Activated CD4-positive, alpha-beta T cell treated with anti-CD3 and anti-CD28 coated beads for 36 hours (primary cell): ENCODE measurements around the gene CIDEB. TPM values are rescaled to one million over a fixed set of nuclear protein-coding genes. Genes with fewer than 3 reads are reported as not detected.

Experiments
- ATAC-seq: fragments of 200-7000 bp; cut with Tn5 transposase; one replicate; pipeline ENCODE4 v1.10.0; 2021; ENCODE audit warnings: mild to moderate bottlenecking, moderate library complexity
- CTCF ChIA-PET: fragments of 350-600 bp; sonication (Branson Sonifier 250); formaldehyde crosslinking; loops from one replicate; lab custom pipeline; 2021; ENCODE audit warnings: antibody characterized with exemption; lab: Charles Lee
- POLR2A ChIA-PET: fragments of 350-600 bp; sonication (Branson Sonifier 250); formaldehyde crosslinking; loops from one replicate; lab custom pipeline; 2021; ENCODE audit warnings: antibody characterized with exemption, inconsistent platforms; lab: Charles Lee
- DNase-seq: peaks from one replicate; pipeline ENCODE4 v3.0.0-alpha.2; 2020
- H3K27ac Mint-ChIP-seq: one replicate; pipeline ENCODE4 v1.8.0; 2021; ENCODE audit warnings: mixed read lengths
- H3K27me3 Mint-ChIP-seq: one replicate; pipeline ENCODE4 v1.8.0; 2021; ENCODE audit warnings: mixed read lengths
- H3K36me3 Mint-ChIP-seq: one replicate; pipeline ENCODE4 v1.8.0; 2021; ENCODE audit warnings: low read depth, mixed read lengths
- H3K4me1 Mint-ChIP-seq: one replicate; pipeline ENCODE4 v1.8.0; 2021; ENCODE audit warnings: mixed read lengths
- H3K4me3 Mint-ChIP-seq: one replicate; pipeline ENCODE4 v1.8.0; 2021; ENCODE audit warnings: mild to moderate bottlenecking, moderate library complexity, mixed read lengths
- H3K9me3 Mint-ChIP-seq: one replicate; pipeline ENCODE4 v1.8.0; 2021; ENCODE audit warnings: low read depth, mixed read lengths
- intact Hi-C, 2 experiments: fragments of 100-400 bp; cut with DNase I in 1 of 2; cut with micrococcal nuclease in 1 of 2; formaldehyde crosslinking; loops; one replicate each; pipeline versions ENCODE4 v1.14.2 to v1.15.1; 2022 to 2024; cut with DNase I, micrococcal nuclease
- total RNA-seq, 2 experiments: library from RNA; stranded (reverse); gene quantifications; one replicate each; pipeline ENCODE4 v1.2.3, GENCODE V29; 2021

Gene CIDEB
- total RNA-seq, 2 experiments from 2014 or later = 11.1 to 14.0 TPM

DNA sequence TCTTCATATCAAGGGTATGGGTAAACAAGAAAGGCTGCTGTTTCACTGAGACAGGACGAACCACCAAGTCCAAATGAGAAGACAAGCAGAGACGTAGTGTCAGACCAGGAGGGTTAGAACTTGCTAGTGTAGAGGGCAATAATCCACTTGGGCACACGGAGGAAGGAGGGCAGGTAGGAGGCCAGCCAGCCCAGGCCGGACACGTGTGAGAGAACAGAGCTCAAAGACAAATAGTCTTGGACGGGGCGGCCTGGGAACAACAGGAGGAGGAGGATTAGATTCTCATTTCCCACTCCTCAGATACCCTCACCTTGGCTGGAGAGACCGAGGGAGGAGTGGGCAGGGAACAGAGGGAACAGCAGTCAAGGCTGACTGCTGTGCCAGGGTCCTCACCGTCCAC, 17.0 kb downstream of the CIDEB start:
- H3K27me3 Mint-ChIP-seq = no peaks in the 10 kb centered on the region
- peaks cover 29% of the 10 kb centered on the region for H3K4me1 Mint-ChIP-seq
- intact Hi-C loops = no loop called here
- no peaks in the 10 kb centered on the region for H3K9me3 Mint-ChIP-seq
- peaks cover 31% of the 10 kb centered on the region for H3K36me3 Mint-ChIP-seq
- H3K27ac Mint-ChIP-seq = no peak overlapping the region
- POLR2A ChIA-PET = interaction anchor here (1.0 to 1.5 kb wide), 2 partner anchors 13 to 48 kb away, joined by 3 to 10 read pairs; partner anchors contain the start of gene TINF2
- ATAC-seq (no peak), DNase-seq (no peak)
- no peak overlapping the region for H3K4me3 Mint-ChIP-seq
- CTCF ChIA-PET = interaction anchor here (0.9 to 4.2 kb wide), 12 partner anchors 9 to 183 kb away, joined by 3 to 36 read pairs (median 6); partner anchors contain the start of genes CIDEB, DHRS1, LTB4R2 and MDP1

DNA sequence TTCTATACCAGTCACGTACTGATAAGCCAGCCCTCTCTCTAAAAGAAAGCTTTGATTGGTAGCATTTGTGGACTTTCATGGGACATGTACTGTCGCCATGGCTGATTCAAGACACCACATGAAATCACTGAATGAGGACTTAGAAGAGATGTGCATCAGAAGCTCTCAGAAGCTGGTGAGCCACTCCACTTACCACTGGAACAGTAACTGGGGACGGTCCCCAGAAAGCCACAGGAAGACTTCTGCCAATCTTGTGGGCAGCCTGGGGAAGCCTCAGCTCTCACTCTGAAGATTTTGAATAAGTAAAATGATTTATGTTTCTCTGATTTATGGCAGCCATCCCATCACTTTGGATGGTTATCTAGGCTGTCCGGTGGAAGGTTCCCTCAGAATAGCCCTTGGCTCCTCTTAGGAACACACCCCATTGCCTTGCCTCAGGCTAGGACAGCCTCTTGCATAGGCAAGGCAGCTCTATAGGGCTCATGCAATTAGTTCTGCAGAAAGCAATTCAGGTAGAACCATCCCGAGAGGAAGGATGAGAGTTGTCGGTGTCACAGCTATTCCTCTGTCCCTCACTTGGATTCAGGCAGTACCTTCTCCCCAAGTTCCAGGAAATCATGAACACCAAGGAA, 18.0 kb downstream of the CIDEB start:
- CTCF ChIA-PET = interaction anchor here (0.9 to 4.2 kb wide), 13 partner anchors 10 to 182 kb away, joined by 3 to 36 read pairs (median 5); partner anchors contain the start of genes CIDEB, DHRS1, IPO4 and MDP1
- Mint-ChIP-seq H3K36me3 (peaks cover 31% of the 10 kb centered on the region), H3K9me3 (no peaks in the 10 kb centered on the region), H3K27ac (peak overlapping the region; percentile 25), H3K4me1 (peaks cover 28% of the 10 kb centered on the region), H3K27me3 (no peaks in the 10 kb centered on the region), H3K4me3 (peak overlapping the region; percentile 21)
- POLR2A ChIA-PET = interaction anchor here (0.9 to 1.5 kb wide), 6 partner anchors 11 to 142 kb away, joined by 3 to 10 read pairs (median 5); partner anchors contain the start of genes LTB4R2, RABGGTA and TINF2
- DNase-seq (peak; percentile 88), ATAC-seq (peak; percentile 99)
- intact Hi-C loops = loop anchor here (1.0 kb wide), 3 partner anchors 8 to 15 kb away; no protein-coding TSS in a partner anchor

DNA sequence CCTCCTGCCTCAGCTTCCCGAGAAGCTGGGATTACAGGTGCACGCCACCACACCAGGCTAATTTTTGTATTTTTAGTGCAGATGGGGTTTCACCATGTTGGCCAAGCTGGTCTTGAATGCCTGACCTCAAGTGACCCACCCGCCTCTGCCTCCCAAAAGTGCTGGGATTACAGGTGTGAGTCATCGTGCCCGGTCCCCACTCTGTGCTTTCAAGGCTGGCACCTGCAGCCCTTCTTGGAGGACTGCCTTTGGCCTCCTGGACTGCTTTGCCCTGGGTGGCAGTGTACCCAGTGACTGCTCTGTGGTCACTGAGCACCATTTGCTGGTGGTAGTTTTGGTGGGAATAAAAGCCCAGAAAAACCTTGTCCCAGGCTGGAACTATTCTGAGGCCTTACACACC, 20.8 kb downstream of the CIDEB start:
- Mint-ChIP-seq H3K27ac (no peak overlapping the region), H3K9me3 (no peaks in the 10 kb centered on the region), H3K4me3 (no peak overlapping the region), H3K27me3 (no peaks in the 10 kb centered on the region), H3K4me1 (peaks cover 28% of the 10 kb centered on the region), H3K36me3 (peaks cover 19% of the 10 kb centered on the region)
- intact Hi-C loops = no loop called here
- DNase-seq (no peak), ATAC-seq (no peak)
- ChIA-PET POLR2A (no interaction called here), CTCF (interaction anchor here (0.9 kb wide), 1 partner anchor 10 kb away, joined by 3 read pairs; no protein-coding TSS in a partner anchor)

DNA sequence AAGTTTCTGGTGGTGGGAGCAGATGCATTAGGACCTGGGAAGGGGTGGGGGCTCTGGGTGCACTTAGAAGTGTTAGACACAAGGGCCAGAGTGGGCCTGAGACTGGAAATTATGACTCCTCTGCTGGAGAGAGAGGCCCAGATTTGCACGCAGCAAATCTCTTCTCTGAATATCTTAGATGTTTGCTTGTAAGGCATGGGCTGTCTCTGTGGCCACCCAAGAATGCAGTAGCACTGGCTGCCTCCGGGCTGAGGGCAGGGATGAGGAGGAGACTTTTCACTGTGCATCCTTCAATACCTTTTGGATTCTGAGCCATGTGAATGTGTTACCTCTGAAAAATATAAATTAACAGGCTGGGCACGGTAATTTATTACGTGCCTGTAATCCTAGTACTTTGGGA, 22.4 kb downstream of the CIDEB start:
- no peak overlapping the region for H3K27ac Mint-ChIP-seq
- no peak for DNase-seq
- CTCF ChIA-PET = interaction anchor here (1.0 kb wide), 1 partner anchor 23 kb away, joined by 4 read pairs; no protein-coding TSS in a partner anchor
- intact Hi-C loops = no loop called here
- no peak overlapping the region for H3K4me3 Mint-ChIP-seq
- peaks cover 25% of the 10 kb centered on the region for H3K4me1 Mint-ChIP-seq
- H3K36me3 Mint-ChIP-seq = peaks cover 4% of the 10 kb centered on the region
- H3K9me3 Mint-ChIP-seq = no peaks in the 10 kb centered on the region
- POLR2A ChIA-PET = interaction anchor here (0.6 to 0.8 kb wide), 2 partner anchors 65 to 1274 kb away, joined by 5 to 6 read pairs; no protein-coding TSS in a partner anchor
- no peak for ATAC-seq
- no peaks in the 10 kb centered on the region for H3K27me3 Mint-ChIP-seq

DNA sequence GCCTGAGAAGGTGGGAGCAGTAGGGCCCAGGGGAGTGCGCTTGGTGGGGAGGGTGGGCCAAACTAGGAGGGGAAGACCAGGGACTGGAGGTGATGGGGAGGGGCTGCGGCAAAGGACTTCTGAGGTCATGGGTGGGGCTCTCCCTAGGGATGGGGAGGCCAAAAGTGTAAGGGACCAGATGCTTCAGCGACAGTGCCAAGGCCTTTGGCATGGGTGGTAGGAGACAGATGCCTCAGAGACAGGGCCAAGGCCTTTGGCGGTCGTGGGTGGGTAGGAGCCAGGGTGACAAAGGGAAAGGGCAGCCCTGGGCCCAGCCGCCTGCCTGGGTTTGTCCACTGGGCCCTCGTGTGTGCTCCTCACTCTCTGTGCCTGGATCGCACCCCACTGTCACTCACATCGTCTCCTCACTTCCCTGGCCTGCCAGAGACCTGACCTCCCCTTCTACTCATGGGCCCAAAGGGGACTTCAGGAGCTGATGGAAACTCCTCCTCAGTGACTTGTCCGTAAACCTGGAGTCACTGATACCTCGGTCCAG, 23.2 kb downstream of the CIDEB start:
- intact Hi-C loops = no loop called here
- no peak for DNase-seq
- H3K27ac Mint-ChIP-seq = no peak overlapping the region
- no peaks in the 10 kb centered on the region for H3K27me3 Mint-ChIP-seq
- no peaks in the 10 kb centered on the region for H3K9me3 Mint-ChIP-seq
- H3K36me3 Mint-ChIP-seq = peaks cover 1% of the 10 kb centered on the region
- POLR2A ChIA-PET = no interaction called here
- ATAC-seq = no peak
- peaks cover 25% of the 10 kb centered on the region for H3K4me1 Mint-ChIP-seq
- H3K4me3 Mint-ChIP-seq = no peak overlapping the region
- CTCF ChIA-PET = interaction anchor here (1.3 kb wide), 1 partner anchor 13 kb away, joined by 4 read pairs; no protein-coding TSS in a partner anchor

DNA sequence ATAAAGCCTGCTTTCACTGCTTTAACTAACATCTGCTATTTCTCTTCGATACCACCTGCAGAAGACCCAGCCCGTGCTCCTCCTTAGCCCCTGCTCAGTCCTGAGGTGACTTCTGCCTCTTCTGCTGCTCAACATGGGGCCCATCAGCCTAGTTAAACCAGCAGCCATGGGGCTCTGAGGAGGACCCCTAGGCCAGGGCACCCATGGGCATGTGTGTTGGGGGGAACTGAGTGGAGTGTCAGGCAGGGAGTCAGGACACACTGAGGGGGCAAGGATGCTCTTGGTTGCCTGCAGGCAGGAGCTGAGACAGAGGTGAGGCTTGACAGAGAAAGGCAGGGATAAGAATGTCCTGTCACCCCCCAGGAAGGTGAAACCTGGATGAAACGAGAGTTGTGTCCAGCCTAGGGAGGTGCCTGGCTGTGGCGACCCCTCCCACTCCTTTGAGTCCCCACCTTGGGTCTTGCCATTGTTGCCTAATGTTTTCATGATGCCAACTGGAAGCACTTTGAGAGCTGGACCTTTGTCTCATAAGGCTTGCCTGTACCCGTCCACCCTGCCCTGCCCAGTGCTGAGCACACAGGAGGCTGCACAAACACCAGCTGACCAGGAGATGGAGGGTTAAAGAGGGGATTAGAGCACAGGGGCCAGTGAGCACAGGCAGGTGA, 23.8 kb downstream of the CIDEB start:
- no peaks in the 10 kb centered on the region for H3K9me3 Mint-ChIP-seq
- ATAC-seq (no peak), DNase-seq (no peak)
- H3K4me1 Mint-ChIP-seq = peaks cover 25% of the 10 kb centered on the region
- H3K36me3 Mint-ChIP-seq = peaks cover 1% of the 10 kb centered on the region
- peak overlapping the region; percentile 38 for H3K27ac Mint-ChIP-seq
- intact Hi-C loops = no loop called here
- H3K4me3 Mint-ChIP-seq = no peak overlapping the region
- POLR2A ChIA-PET = no interaction called here
- H3K27me3 Mint-ChIP-seq = no peaks in the 10 kb centered on the region
- CTCF ChIA-PET = interaction anchor here (0.8 to 1.4 kb wide), 3 partner anchors 10 to 13 kb away, joined by 4 to 8 read pairs (median 5); partner anchors contain the start of gene RABGGTA

DNA sequence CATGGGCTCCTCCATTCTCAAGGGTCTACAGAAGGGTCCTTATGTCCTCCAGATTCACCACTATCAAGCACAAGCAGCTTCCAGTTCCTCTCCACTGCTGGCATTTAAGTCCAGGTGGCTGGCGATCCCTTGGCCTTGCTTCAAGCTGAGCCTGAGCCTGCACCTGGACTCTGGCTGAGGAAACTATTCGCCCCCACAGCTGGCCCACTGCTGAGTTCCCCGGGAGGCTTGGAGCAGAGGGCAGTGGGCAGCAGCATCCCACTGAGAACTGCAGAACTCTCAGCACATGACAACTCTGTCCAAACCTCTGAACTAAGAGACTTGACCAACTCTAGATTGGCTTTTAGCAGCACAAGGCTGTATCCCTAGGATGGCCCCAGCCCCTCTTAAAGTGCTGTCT, 25.0 kb downstream of the CIDEB start:
- no peaks in the 10 kb centered on the region for H3K27me3 Mint-ChIP-seq
- ChIA-PET CTCF (interaction anchor here (0.7 to 1.4 kb wide), 5 partner anchors 9 to 229 kb away, joined by 3 to 8 read pairs (median 5); partner anchors contain the start of genes RABGGTA and TINF2), POLR2A (no interaction called here)
- DNase-seq (no peak), ATAC-seq (no peak)
- peaks cover 4% of the 10 kb centered on the region for H3K9me3 Mint-ChIP-seq
- H3K27ac Mint-ChIP-seq = no peak overlapping the region
- no peak overlapping the region for H3K4me3 Mint-ChIP-seq
- intact Hi-C loops = no loop called here
- H3K36me3 Mint-ChIP-seq = peaks cover 6% of the 10 kb centered on the region
- H3K4me1 Mint-ChIP-seq = peaks cover 31% of the 10 kb centered on the region

DNA sequence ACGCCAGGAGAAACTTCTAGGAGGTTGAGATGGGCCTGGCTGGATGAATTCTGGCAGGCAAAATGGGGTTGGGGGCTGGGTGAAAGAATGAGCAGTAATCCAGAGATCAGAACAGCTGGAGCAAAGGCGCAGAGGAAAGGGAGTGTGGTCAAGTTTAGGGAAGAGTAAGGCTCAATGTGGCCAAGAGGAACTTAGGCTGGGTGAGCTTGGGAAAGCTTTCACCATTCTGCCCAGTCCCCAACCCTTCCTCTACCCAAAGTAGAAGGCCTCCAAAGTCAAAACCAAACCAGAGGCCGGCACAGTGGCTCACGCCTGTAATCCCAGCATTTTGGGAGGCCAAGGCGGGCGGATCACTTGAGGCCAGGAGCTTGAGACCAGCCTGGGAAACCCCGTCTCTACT, 26.1 kb downstream of the CIDEB start:
- Mint-ChIP-seq H3K4me1 (peaks cover 41% of the 10 kb centered on the region), H3K9me3 (peaks cover 4% of the 10 kb centered on the region), H3K4me3 (no peak overlapping the region), H3K27me3 (no peaks in the 10 kb centered on the region), H3K36me3 (peaks cover 6% of the 10 kb centered on the region), H3K27ac (no peak overlapping the region)
- POLR2A ChIA-PET = interaction anchor here (0.6 kb wide), 1 partner anchor 62 kb away, joined by 3 read pairs; no protein-coding TSS in a partner anchor
- no peak for DNase-seq
- CTCF ChIA-PET = interaction anchor here (1.7 kb wide), 1 partner anchor 53 kb away, joined by 4 read pairs; no protein-coding TSS in a partner anchor
- intact Hi-C loops = no loop called here
- ATAC-seq = no peak

DNA sequence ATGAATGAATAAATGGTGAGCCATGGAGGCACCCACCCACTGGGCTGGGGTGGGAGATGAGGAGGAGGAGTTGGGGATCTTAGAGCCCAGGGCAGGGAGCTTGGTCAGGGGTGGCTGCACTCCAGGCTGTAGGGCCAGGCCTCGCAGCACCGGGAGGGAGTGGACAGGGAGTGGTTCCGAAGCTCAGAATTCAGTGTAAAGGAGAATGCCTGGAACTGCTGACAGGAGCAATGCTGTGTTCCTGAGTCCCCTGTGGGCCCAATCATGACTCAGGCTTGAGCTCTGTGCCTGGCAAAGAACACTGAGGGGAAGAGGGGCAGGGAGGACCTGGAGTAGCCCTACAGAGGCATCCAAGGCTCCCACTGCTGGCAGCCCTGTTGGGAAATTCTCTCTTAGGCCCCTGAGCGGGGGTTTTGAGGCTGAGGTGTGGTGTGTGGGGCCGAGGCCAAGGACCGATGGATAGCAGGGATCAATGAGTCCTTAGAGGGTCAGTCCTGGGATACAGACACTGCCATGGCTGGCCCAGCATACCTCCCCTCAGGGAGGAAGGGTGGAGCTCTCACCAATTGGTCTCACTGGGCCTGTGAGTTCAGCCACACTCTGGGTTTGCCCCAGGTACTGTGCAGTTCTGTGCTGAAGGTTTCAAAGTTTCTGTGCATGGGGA, 26.8 kb downstream of the CIDEB start:
- Mint-ChIP-seq H3K27ac (peak overlapping the region; percentile 89), H3K4me3 (no peak overlapping the region), H3K36me3 (peaks cover 6% of the 10 kb centered on the region), H3K9me3 (peaks cover 4% of the 10 kb centered on the region), H3K27me3 (no peaks in the 10 kb centered on the region), H3K4me1 (peaks cover 43% of the 10 kb centered on the region)
- ATAC-seq (no peak), DNase-seq (no peak)
- CTCF ChIA-PET = interaction anchor here (1.7 to 4.5 kb wide), 6 partner anchors 9 to 52 kb away, joined by 4 to 32 read pairs (median 18); partner anchors contain the start of genes CIDEB, LTB4R2 and TINF2
- intact Hi-C loops = no loop called here
- POLR2A ChIA-PET = interaction anchor here (0.6 kb wide), 1 partner anchor 61 kb away, joined by 3 read pairs; no protein-coding TSS in a partner anchor

DNA sequence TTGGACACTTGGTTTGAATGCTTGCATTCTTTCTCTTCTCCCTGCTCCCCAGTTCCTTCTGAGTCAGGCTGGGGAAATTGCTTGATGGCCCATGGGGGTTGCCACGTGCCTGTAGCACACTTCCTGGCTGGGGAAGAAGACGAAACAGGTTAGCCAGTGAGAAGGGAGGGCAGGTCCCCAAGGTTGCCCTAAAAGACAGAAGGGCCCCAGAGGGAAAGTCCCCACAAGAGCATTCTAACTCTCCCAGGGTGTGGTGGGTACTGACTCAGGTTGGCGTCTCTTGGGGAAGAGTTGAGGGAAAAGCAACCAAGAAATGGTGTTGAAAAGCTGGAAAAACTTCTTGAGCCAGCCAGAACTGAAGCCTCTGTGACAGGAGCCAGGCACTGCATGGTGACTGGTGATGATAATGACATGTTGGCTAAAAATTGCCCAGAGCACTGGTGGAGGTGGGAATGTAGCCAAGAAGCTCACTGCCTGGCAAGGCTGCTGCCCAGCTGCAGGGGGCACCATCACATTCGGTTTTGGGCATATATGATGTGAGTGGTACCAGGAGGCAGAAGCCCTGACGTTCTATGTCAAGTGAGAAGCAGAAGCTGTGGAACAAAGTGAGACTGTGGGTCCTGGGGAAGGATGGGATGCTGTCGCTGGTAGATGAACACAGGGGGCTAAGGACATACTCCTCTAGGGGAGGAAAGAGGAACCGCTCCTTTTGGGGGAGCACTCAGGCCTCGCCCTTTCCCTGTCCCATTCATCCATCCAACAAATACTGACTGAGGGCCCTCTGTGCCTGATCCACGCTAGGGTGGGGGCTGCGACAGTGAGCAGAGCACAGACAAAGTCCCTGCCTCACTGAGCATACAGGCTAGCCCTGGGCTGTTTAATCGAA, 28.2 kb downstream of the CIDEB start:
- peak; percentile 90 for ATAC-seq
- intact Hi-C loops = loop anchor here (1.0 to 10.0 kb wide), 5 partner anchors 10 to 725 kb away; partner anchors contain the start of genes THTPA (in 1 of the 2) and ZFHX2 (in 1 of the 2)
- H3K36me3 Mint-ChIP-seq = peaks cover 6% of the 10 kb centered on the region
- H3K4me1 Mint-ChIP-seq = peaks cover 52% of the 10 kb centered on the region
- H3K4me3 Mint-ChIP-seq = peak overlapping the region; percentile 34
- peak overlapping the region; percentile 89 for H3K27ac Mint-ChIP-seq
- no peaks in the 10 kb centered on the region for H3K27me3 Mint-ChIP-seq
- CTCF ChIA-PET = interaction anchor here (0.6 to 4.5 kb wide), 10 partner anchors 10 to 51 kb away, joined by 3 to 32 read pairs (median 6); partner anchors contain the start of genes CIDEB, LTB4R2 and TINF2
- peaks cover 4% of the 10 kb centered on the region for H3K9me3 Mint-ChIP-seq
- DNase-seq = peak; percentile 80
- POLR2A ChIA-PET = interaction anchor here (1.0 to 1.3 kb wide), 2 partner anchors 8 to 10 kb away, joined by 3 to 4 read pairs; partner anchors contain the start of gene RABGGTA
